GM18909 (cell line): Measurements from ENCODE around the gene ALOXE3.
"Not testable (repeated sequence)": the region's sequence is repeated elsewhere in the genome, so short reads cannot be mapped to it uniquely, and the experiment has no call there.

ENCODE experiments used
- ATAC-seq: cut with Tn5 transposase; IDR thresholded peaks from one replicate; pipeline ENCODE4 v1.9.1; 2021; ENCODE audit warnings: mild to moderate bottlenecking; ENCODE audit not compliant: unreplicated experiment, poor library complexity

Gene ALOXE3

DNA sequence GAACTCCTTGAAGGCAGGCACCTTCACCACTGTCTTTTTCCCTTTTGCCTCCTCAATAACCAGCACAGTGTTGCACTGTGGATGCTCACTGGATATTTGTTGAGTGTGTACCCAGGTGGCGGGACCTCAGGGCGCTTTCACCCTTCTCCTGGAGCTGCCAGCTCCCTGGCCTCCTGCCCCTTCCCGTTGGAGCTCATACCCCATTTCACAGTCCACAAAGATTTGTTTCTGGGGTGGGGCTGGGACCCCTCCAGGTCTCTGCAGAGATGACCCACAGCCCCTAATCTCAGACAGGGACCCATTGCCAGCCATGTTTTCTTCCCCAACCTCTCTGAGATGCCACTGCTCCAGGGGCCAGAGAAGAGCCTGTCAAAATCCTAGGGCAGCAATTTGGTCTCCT, 43.2 kb downstream of the ALOXE3 start:
- ATAC-seq: no peak

DNA sequence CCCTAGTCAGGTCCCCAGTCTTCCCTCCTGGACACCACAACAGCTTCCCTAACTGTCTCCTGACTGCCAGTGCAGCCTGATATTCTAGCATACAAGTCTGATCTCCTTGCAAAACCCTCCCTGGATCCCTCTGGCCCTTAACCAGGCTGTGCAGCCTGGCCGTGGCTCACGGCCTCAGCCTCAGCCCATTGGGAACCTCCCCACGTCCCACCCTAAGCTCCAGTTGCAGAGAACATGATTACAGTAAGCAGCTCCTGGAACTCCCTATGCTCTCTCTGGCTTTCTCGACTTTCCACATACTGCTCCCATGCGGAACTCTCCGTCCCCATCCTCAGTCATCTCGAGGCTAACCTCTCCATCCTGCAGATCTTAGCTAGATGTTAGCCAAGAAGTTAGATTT, 43.8 kb downstream of the ALOXE3 start:
- no peak for ATAC-seq

DNA sequence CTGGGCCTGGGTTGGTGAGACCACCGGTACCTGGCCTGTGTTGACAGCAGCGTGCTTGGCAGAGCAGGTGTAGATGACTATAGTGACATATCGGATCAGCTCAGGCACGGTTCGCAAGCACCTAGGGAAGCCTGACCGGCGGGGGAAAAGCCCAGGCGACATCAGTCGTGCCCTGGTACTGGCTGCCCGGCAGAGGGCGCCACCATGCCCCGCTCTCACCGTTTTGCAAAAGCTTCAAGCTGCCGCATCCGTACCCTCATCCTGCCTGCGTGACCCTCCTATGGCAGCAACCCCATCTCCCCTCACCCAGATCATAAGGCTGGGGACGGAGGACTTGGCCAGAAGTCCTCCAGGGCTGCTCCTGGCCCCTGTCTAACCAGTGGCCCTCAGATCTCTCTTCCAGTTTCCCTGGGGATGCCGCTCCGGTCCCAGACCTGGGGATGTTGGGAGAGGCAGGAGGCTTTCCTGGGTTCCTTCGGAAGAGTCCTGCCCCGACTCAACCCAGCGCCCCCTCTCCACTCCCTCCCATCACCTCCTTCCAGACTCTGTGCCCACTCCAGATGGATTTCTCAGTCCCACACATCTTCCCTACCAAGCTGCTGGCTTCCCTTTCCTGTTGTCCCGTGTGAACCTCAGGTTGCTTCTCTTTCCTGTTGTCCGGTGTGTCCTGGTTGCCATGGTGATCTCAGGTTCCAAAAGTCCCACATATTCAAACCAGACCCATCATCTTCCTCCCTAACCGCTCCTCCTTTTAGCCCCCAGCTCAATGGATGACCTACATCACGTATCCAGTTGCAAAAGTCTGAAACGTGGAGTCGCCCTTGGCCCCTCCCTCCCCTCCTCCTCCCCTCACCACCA, 44.5 kb downstream of the ALOXE3 start:
- no peak for ATAC-seq

DNA sequence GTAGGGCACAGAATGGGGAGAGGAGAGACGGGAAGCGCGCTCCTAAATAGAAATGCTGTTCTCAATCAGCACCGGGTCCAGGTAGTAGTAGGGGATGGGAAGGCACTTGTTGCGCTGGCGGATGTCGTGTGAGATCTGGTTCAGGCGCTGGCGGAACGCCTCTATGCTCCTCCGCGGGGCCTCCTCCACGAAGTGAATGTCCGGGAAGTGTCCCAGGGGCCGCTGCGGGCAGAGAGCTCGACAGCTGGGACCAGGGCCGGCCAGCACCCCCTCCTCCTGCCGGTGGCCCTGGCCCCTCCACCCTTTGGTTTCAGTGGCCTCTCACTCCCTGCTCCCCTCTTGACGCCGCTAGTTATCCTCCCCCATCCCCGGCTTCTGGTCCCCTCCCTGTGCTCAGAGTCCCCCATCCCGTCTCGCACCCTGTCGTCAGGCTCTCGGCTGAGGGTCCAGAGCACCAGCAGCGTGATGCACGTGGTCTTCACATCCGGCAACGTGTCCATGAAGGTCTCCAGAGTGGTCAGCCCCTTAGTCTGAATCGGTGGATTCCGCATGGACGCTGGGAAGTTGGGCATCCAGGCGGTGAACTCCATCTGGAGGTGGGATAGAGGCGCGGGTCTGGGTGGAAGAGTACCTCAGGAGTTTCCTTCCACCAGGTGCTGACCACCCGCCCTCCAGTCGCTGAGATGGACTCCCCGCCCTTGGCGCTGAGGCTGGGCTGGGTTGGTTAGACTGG, 45.4 kb downstream of the ALOXE3 start:
- no peak for ATAC-seq

GRCh38 chr17:8072341-8072728, 46.0 kb downstream of the ALOXE3 start:
- no peak for ATAC-seq

DNA sequence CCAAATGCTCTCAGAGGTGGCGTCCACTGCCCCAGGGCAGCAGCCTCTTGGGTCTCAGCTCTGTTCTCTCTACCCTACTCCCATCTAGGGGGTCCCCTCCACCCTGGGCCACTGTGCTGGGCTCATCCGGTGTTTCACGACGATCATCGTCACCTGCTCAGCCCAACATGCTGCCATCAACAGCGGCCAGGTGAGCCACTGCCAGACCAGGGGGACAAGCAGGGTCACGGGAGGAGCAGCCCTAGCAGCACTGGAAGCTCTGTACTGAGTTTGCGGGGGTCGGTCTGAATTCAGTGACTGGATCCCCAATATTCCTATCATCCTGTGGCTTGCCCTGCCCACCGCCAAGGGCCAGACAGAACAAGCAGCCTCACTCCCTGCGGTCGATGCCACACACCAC, 46.8 kb downstream of the ALOXE3 start:
- no peak for ATAC-seq

DNA sequence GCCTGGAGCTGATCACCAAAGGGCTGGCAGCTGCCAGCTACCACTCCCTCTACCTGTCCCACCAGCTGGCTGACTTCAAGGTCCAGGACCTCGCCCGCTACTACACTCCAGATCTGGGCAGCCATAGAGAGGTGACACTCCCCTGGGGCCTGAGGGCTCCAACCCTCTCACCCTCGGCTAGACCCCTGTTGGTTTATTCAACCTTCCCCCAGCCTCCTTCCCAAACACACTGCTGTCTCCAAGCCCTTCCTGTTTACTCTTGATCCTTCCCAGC, 48.8 kb downstream of the ALOXE3 start:
- ATAC-seq: no peak

DNA sequence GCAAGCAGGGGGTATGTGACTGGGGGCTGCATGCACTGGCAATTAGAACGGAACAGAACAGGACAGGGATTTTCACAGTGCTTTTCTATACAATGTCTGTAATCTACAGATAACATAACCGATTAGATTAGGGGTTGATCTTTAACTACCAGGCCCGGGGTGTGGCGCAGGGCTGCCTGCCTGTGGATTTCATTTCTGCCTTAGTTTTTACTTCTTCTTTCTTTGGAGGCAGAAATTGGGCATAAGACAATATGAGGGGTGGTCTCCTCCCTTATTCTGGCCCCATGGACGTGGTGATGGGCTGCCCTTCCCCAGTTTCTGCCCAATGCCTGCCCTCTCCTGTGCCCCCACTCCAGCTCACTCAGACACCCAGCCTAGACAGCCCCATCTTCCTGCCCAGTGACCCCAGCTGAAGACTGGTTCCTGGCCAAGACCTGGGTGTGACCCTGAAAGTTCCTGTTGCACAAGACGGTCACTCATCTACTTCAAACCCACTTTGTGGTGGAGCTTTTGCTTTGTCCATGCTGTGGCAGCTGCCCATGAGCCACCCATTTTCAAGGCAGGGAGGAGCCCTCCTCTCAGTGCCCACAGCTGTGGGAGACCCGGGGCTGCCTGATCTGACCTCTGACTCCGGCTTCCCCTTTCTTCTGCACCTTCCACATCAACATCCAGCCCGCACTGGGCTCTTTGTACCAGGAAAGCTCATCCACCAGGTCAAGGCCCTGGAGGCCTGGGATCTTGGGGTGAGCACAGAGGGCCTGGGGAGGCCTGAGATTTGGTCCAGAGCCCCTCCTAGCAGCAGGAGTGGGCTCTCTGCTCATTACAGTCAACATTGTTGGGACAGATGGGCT, 49.4 kb downstream of the ALOXE3 start:
- no peak for ATAC-seq

- ATAC-seq: no peak
These were observed 50.5 kb downstream of the ALOXE3 start for GRCh38 chr17:8067806-8068205.

DNA sequence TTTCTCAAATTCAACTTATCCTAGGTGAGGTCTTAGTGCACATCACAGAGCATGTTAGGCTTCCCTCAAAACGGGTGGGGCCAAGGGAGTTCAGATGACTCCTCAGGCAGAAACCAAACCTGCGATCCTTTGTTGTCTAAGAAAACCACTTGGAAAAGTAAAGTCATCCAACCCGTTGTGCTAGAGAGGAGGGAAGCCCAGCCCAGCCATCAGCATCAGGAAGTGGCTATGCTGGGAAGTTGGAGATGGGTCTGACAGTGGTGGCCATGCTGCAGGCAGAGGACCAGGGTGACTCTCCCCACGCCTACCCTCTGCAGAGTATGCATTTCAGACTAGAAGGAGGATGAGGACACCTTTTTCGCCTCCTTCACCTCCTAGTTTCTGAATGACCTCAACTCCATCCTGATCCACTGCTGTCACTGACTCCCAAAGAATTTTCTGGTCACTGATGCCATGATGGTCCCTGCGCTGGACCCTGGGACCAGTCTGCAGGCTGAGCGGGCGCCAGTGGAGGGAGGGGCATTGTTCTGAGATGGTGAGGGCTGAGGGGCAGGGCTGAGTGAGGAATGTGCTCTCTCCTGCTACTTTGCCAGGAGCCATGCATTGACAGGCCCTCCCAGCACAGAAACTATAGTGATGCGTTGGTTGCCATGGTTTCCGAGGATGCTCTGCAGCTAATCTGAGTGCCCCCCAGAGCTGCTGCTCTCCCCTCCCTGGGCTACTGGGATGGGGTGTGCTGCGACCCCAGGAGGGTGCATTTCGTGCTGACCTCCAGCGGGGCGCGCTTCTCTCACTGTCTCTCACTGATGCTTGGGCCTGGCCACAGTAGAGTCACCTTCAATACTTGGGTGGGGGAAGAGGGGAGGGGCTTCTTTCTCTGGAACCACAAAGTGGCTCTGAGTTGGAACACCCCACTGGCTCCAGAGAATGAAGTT, 51.2 kb downstream of the ALOXE3 start:
- ATAC-seq: no peak

DNA sequence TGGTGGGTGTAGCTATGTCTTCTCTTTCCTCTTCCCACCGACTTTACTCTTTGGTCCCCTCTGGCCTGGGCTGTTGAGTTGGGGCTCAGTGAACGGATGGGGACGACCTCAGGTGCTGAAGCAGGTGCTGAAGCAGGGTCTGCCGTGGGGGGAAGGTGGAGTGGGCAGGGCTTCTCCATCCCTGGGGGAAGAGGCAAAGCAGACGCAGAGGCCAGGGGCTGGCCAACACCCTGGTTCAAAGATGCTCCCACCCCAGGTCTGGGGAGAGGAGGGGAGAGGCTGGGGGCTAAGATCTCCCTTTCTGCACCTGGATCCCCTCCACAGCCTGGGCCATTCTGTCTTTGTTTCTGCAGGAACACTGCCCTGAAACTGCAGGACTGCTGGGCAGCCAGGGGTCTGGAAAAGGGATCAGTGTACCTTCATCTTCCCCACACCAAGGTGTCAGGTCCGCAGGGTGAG, 53.7 kb downstream of the ALOXE3 start:
- no peak for ATAC-seq

DNA sequence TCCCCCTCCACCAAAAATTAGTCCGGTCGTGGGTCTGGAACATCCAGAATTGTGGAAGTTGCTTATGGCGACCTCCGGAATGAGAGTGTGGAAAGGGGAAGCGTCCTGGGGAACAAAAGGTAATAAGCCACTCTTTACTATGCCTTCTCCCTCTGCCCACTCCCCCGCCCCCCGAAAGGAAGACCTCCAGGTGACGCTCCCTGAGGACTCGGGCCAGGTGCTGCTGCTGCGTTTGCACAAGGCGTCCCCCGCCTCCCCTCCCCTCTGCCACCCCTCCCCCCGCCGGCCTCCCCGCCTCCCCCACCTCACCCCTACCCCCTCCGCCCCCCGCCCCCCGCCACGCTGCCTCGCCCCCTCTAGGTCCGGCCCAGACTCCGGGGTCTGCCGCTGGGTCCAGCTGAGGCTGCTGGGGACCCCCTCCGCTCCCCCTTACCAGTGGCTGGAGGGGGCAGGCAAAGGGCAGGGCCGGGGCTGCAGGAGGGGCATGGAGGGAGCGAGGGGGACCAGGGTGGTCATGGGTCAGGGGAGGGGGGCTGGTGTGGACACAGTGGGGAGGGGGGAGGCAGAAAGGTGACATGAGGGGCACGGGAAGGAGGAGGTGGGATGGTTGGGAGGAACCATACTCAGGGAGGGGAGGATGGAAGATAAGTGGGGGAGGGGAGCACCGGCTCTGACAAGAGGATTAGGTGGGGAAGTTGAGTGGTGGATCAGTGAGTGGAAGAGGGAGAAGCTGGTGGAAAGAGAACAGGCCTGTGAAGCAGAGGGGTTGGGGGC, 54.4 kb downstream of the ALOXE3 start:
- ATAC-seq: no peak

- ATAC-seq: no peak
These were observed 55.4 kb downstream of the ALOXE3 start for GRCh38 chr17:8062807-8063483.

DNA sequence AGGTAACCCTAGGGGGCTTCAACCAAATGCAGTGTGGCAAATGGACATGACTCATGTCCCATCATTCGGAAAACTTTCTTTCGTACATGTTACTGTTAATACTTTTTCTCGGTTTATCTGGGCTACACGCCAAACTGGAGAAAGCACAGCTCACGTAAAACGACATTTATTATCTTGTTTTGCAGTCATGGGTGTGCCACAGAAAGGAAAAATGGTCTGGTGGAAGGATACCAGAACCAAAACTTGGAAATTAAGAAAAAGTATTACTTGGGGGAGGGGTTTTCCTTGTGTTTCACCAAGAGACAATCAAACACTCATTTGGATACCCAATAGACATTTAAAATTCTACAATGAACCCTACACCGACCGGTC, 55.9 kb downstream of the ALOXE3 start:
- no peak for ATAC-seq

GRCh38 chr17:8061851-8062250, 56.5 kb downstream of the ALOXE3 start:
- not testable (repeated sequence) for ATAC-seq

DNA sequence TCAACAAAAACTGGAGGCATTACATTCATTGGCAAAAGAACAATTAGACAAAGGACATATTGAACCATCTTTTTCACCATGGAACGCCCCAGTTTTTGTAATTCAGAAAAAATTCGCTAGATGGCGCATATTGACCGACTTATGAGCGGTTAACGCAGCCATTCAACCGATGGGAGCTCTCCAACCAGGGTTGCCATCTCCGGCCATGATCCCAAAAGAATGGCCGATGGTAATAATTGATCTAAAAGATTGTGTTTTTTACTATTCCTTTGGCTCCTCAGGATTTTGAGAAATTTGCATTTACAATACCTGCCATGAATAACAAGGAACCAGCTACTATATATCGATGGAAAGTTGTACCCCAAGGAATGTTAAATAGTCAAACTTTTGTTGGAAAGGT, 58.0 kb downstream of the ALOXE3 start:
- no peak for ATAC-seq

GRCh38 chr17:8059131-8059530, 59.2 kb downstream of the ALOXE3 start:
- ATAC-seq: no peak

DNA sequence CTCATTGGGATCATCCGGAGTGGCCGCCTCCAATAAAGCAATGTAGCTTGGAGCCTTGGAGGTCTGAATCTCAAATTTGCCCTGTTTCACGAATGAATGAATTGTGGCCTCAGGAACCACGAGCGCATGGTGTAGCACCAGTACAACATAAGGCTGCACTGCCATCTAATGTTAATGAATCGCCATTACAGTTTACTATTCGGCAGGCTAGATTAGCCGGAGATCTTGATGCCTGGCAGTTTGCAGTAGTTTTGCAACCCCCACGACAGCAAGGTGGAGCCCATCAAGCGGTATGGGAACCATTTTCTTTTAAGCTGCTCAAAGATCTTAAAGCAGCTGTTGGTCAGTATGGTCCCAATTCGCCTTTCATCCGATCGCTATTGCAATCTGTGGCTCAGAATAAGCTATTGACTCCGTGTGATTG, 60.6 kb downstream of the ALOXE3 start:
- no peak for ATAC-seq
